ENCODE measurements around the gene SLC35D1.

The SLC35D1 gene

DNA sequence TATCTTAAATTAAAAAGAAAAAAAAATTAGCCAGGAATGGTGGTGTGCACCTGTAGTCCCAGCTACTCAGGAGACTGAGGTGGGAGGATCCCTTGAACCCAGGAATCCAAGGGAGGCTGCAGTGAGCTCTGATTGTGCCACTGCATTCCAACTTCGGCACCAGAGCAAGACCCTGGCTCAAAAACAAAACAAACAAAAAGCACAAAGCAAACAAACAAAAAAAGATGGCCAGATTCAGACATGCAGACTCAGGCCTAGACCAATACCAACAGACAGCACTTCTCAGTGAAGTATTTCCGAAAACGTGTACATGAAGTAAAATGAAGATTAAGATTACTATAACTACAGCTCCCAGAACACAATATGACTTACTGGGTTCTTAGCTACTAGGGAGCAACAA, 10.6 kb downstream of the SLC35D1 start:
- no peak for DNase-seq

DNA sequence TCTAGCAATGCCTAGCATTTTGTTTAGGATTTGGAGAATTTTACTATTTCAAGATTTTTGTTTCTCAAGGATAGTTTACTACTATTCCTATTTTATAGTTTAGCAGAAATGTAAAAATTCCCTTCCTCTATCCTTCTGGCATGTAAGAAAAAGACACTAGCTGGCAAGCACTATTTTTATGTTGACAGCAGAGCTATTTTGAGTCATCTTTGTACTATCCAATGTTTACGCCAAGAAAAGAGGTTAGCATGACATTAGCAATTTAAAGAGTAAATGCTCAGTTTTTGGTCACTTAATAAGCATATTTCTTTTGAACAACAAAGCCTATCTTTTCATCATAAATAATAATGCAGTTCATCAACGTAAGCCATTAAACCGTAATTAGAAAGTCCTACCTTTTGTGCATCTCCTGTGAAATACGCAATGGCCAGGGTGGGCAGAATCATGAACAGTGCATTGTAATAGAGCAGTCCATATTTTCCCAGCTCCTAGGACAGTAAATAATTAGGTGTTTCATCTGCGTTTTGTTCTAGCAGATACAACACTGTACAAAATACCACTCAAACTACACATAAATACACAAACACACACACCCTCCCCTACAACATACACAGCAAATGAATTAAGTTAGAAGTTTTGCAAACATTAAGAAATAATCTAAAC, 12.0 kb downstream of the SLC35D1 start:
- DNase-seq = no peak

DNA sequence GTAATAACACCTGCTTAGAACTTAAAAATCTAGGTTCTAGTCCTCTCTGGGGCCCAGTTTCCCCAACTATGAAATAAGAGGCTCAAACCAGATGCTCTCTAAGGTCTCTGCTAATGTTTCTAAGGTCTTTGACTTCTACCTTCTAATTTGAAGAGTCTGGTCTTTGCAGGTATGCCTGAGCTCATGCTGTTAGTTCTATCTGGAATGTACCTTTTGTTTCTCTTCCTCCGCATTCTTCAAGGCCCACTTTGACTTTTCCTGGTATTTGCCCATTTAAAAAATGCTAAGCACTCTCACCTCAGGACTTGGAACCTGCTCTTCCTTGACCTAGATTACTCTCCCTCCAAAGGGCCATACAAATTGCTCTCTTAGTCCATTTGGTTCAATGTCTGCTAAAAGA, 13.5 kb downstream of the SLC35D1 start:
- DNase-seq = no peak

DNA sequence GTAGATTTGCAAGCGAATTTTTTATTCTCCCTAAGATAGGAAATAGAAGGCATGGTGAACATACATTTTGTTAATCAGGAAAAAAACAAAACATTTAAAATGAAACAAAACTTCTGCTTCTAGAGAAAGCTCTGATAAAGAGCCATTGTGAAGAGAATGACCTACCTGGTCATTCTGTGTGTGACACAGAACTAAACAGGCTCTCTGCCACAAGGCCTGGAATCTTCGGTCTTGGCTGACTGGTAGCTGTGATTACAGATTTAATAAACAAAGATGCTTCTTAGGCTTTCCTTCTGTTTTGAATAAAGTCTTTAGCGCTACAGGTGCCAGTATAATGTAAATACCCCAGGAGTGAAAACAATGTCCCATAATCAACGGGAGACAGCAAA, 22.1 kb downstream of the SLC35D1 start:
- no peak for DNase-seq

DNA sequence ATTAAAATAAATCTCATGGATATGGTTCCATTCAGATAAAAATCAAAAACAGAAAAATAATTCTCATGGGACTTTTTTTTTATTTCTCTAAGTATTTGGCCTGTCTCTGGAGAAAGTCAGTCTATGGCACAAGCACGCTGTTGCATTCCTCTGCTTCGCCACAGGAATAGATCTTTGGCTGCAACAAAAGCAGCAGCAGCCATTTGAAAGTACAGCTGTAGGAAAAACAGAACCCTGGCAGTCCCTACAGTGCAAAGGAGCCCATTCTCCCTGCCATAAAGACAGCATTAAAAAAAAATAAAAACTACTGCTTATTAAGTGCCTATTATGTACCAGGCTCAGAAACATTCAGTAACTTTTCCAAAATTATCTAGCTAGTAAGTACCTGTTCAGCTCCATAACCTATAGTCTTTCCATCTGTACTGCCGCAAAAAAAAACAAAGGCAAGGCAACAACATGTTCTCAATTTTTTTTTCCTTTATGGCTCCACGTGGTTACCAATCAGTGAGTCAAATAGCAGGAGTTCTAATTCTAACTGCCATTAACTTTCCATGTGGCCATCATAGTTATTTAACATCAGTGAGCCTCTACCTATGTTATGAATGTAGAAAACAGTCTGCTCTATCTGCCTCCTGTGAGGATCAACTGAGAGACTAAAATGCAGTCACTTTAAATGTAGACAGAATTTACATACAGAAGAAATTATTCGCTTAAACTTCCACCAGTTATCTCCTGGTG, 22.7 kb downstream of the SLC35D1 start:
- no peak for DNase-seq

DNA sequence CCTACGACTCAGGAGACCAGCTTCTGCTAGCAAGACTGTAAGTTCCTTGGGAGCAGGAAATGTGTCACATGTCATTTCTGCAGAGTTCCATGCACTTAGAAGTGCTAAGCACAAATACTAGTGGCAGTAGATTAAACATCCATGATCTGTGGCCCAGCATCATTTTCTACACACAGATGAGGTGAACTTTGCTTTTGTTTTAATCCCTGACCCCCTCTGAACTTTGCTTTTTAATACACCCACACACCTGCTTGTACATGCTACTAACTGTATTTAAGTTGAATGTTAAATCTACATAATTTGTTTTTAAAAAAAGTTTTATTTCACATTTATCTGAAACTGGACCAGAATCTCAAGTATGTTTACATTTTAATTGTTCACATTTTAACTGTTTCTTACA, 24.5 kb downstream of the SLC35D1 start:
- DNase-seq = no peak

DNA sequence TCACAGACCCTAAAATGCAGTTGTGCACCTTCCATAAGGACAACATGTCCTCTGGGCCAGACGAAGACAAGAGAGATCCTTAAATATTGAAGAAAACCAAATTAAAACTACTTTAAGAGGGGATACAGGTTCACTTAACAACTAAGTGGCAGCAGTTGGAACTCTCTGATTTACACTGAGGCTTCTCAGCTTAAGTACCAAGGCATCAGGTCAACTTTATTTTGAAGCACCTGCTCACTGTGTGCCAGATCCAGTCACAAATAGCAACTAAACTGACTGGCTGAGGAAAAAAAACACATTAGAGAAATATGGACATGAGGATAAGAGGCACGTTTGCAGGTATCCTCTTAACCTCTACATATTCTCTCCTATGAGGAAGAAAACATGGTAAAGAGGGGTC, 33.2 kb downstream of the SLC35D1 start:
- DNase-seq = no peak

DNA sequence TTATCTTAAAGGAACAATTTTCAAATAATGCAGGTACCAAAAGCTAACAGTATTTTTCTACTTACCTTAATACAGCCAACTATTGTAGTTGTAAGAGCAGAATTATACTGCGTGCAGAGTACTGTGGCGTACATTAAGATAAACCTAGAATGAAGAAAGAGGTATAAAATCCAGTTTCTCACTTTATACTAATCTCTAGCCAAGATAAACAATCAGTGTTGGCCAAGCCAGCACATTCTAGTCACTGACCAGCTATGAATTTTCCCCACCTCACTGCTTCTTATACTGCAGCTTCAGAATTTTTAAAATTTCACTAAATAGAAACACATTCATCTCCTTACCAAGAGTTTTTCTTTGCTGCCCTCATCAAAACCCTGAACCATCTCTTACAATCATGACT, 33.6 kb downstream of the SLC35D1 start:
- DNase-seq = no peak

DNA sequence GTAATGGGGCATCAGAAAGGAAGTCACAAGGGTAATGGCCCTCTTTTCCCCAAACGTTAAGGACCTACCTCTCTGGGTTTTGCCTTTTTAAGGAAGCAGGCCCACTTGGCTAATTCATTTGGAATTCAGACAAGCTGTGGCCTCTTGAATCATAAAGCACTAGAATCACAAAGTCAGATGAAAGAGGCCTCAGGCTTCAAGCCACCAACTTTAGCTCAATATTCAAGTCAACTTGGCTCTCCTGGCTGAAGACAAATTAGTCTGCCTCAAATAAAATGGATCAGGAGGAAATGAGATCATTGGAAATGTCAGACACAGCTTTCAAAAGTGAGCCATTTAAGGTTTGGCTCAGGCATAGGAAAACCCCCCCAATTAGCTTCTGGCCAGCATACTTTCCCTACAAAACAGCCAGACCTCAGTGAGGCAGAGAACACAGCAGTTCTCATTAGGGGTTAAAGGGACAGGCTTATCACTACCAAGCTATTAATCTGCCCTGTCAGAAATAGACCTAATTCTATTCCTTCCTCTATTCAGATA, 34.3 kb downstream of the SLC35D1 start:
- DNase-seq = no peak

DNA sequence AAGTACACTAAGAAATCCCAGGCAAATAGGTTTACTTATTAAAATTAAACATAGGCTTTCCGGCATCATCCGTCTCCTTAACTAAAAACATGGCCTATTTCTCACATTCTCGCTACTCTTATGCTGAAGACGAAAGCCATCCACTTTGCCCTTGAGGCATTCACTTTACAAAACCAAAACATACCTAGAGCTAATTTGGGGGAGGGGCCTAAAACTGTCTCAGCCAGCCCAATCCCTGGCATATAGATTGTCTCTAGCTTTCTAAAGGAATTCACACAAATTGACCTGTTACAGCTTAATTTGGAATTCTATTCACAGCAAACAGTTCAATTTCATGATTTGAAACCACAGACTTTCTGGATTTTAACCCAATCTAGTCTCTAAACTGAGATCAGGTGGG, 34.8 kb downstream of the SLC35D1 start:
- no peak for DNase-seq

DNA sequence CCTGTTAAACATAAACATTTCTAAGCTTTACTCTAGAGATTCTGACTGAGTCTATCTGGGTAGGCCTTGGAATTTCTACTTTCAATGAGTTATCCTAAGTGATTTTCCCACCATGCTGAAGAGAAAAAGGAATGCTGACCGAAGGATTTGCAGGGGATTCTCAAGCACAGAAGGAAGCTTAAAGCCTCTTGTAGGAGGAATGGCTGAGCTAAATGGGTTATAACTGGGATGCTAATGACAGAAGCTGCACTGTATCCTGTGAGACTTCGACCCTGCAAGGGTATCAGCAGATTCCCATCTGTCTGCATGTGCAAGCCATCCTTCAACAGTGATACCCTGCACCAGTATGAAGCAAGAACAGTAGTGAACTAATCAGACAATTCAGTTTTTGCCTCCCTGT, 35.4 kb downstream of the SLC35D1 start:
- DNase-seq = no peak

DNA sequence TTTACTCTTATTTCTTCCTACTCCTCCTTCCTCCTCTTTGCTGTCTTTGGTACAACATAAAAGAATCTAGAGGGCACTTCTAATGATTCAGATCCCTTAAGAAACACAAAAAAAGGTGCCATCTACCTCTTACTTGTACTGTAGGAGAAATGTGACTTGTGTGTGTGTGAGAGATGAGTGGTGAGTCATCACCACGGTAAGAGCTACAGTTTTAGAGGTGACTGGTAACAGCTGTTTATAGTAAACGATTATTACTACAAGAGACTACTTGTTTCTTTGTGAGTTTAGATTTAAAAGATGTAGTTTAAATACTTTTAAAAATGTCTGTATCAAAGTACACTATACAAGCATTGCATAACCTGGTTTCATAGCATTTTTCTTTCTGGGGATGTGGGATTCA, 40.4 kb downstream of the SLC35D1 start:
- DNase-seq = no peak

DNA sequence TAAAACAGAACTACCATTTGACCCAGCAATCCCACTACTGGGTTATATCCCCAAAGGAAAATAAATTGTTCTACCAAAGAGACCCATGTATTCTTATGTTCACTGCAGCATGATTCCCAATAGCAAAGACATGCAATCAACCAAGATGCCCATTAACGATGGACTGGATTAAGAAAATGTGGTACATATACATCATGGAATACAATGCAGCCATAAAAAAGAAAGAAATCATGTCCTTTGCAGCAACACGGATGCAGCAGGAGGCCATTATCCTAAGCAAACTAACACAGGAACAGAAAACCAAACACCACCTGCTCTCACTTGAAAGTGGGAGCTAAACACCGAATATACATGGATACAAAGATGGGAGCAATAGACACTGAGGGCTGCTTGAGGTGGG, 44.2 kb downstream of the SLC35D1 start:
- no peak for DNase-seq

DNA sequence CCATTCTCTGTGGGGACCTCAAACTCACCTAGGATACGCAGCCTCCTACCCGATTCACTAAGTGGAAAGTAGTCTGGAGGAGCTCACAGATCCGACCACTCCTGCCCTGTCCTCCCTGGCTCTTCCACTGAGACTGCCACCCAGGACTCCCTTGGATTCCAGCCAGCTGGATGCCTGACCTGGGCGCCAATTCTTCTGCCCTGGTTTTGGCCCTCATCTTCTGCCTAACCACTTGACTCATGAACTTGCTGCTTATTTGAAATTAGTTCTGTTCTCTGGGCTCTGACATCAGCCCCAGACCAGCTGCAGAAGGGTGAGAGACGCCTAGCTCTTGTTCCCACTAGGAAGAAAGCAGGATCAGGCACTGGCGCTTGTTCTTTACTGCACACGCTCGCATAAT, 48.9 kb downstream of the SLC35D1 start:
- no peak for DNase-seq

DNA sequence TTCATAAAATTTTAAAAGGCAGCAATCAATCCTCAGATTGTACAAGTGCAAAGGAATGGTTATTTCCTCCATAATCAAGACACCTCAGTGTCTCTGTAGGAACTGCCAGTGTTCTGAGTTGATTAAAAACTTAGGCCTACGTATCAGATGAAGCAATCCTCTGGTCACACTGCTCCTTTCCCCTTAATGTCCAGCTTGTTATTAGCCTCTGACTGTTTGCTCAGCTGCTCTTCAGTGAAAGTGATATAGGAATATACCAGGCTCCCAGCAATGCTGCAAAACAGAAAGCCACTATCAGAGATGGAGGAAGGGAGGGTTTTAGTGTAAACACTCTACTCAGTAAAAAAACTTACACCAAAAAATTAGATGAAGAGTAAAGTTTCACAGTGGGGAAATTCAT, 49.8 kb downstream of the SLC35D1 start:
- DNase-seq = no peak

DNA sequence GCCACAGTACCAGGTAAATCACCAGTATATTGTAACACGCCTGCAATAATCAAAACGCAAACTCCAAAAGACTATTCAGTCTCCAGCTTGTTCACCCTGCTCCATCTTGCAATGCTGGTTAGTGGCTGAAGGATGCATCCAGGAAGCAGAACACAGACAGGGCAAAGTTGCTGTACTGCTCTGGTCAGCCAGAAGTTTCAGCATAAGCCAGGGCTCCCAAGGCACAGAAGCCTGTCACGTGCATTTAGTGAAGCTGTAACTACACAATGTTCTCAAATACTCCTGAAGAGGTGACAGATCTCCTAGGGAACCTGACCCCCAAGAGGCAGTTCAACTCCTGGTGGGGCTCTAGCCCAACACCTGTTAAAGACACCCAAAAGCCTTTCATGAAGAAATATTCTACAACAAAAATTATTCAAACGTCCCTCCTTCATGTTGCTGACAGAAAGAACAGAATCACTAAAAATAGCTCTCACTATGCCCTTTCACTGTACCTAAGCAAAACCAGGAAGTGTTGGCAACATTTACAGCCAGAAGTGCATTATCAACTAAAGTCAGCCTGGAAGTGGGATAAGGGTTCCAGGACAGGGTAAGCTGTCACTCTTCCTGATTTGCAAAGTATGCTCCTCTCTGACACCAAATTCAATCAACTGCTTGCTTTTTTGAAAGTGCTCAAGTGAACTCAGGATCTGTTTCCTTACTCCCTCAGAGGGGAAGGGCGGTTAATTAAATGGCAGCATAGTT, 52.1 kb downstream of the SLC35D1 start:
- DNase-seq = peak; percentile 56

DNA sequence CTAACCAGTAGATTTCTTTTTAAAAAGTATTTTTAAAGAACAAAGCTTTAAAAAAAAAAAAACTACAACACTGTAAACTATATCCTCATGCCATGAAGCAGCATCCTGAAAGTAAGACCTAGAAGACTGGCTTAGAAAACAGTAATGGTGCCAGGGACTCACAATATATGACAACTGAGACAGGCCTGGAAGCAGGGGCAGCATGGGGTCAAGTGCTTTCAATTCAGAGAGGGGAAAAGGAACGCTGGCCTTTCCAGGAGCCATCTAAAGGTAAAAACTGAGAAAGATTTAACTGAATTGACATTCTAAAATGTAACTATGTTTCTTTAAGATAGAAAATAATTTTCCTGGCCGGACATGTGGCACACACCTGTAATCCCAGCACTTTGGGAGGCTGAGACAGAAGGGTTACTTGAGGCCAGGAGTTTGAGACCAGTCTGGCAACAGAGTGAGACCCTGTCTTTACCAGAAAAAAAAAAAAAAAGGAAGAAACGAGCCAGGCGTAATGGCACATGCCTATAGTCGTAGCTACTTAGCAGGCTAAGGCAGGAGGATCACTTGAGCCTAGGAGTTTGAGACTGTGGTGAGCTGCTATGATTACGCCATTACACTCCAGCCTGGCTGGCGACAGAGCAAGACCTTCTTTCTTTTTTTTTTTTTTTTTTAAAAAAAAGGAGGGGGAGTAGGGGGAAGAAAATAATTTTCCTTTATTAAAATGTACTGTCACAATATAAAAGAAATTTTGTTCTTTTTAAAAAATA, 54.1 kb downstream of the SLC35D1 start:
- DNase-seq = peak; percentile 10

DNA sequence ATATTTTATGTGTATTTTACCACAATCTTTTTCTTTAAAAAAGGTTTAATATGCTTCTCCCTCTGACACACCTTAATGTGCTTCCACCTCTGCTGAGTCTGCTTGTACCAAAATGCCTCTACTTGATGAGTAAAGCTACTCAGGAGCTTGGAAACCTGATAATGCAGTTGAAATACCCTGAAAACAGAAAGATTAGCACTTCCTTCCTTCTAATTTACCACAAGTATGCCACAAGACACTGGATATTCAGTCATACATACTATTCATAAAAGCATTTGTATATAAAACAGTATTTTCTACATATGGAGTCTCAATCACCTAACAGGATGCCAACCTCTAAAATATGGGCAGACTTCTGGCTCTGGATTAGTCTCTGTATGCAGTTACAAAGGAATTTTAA, 55.0 kb downstream of the SLC35D1 start:
- peak; percentile 64 for DNase-seq

DNA sequence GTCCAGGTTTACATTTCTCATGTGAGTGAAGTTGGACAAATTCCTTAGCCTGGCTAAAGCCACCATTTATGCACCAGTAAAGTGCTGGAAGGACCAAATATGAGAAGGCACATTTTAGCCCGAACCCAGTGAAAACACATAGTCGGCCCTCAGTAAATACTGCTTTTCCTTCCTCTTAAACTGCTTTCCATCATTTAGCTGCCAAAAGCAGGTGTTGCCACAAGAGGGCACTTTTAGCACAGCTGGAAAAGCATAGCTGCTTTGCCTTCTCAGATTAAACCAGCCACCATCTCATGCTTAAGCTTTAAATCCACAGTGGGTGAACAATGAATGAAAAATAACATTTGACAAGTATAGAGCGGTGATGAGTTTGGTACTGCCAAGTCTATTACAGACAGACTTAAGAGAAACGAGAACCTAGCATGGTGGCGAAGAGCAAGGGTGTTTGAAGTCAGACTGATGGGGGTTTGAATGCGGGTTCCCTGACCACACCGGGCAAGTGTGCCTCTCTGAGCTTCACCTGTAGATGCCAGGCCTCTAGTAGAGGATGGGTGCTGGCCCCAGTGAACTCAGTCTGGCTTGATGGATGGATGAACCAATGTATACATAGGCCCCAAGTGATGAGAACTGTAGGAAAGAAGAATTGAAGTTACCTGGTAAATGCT, 57.8 kb downstream of the SLC35D1 start:
- peak; percentile 91 for DNase-seq

DNA sequence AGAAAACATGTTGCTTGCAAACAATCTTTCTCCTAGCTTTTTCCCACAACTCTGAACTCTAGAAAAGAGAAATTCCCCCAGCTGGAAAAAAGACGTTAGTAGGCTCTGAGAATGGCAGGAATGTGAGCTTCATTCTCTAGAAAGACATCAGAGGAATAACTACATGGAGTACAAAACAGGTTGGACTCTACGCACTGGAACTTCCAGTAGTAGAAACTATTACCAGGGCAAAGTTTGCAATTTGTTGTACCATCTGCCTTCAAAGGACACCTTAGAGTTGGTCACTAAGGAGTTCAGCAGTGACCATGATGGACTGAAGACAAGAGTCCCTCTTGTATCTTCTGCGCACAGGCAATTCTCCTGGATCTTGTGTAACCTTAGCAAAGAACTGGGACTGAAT, 60.9 kb downstream of the SLC35D1 start:
- no peak for DNase-seq

DNA sequence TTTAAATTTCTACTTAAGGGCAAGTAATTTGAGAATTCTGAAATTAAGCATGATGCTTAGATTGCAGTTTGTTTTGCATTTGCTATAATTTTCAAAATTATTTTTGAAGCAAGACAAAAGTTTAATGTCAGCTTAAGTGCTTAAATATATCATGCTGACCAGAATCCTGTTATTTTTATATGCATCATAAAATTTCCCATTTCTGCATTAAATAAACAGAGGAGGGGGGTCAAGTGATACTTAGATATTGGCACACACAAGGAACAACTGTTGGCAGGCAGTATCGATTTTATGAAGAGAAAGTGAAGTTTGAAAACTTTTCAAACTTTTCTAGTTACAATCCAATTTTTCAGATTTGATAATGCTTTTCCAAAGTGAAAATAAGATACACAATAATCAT, 68.1 kb downstream of the SLC35D1 start:
- no peak for DNase-seq

DNA sequence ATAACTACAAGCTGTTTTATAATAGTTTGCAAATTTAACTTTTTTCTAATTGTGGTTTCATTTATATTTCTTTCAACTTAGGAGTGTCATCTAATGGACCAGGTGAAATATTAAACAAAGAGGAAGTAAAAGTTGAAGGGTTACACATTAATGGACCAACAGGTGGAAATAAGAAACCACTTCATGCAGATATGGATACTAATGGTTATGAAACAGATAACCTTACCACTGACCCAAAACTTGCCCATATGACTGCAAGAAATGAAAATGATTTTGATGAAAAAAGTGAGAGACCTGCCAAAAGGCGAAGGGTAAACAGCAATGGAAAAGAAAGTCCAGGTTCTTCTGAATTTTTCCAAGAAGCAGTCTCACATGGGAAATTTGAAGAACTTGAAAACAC, 69.5 kb downstream of the SLC35D1 start:
- no peak for DNase-seq
